GM18867 (cell line): Measurements from ENCODE around the gene RBM26.

Experiments used
- ATAC-seq: cut with Tn5 transposase; IDR thresholded peaks from one replicate; pipeline ENCODE4 v1.9.1; 2021; ENCODE audit warnings: mild to moderate bottlenecking, moderate library complexity; ENCODE audit not compliant: unreplicated experiment

Gene RBM26, protein sequence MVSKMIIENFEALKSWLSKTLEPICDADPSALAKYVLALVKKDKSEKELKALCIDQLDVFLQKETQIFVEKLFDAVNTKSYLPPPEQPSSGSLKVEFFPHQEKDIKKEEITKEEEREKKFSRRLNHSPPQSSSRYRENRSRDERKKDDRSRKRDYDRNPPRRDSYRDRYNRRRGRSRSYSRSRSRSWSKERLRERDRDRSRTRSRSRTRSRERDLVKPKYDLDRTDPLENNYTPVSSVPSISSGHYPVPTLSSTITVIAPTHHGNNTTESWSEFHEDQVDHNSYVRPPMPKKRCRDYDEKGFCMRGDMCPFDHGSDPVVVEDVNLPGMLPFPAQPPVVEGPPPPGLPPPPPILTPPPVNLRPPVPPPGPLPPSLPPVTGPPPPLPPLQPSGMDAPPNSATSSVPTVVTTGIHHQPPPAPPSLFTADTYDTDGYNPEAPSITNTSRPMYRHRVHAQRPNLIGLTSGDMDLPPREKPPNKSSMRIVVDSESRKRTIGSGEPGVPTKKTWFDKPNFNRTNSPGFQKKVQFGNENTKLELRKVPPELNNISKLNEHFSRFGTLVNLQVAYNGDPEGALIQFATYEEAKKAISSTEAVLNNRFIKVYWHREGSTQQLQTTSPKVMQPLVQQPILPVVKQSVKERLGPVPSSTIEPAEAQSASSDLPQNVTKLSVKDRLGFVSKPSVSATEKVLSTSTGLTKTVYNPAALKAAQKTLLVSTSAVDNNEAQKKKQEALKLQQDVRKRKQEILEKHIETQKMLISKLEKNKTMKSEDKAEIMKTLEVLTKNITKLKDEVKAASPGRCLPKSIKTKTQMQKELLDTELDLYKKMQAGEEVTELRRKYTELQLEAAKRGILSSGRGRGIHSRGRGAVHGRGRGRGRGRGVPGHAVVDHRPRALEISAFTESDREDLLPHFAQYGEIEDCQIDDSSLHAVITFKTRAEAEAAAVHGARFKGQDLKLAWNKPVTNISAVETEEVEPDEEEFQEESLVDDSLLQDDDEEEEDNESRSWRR

DNA sequence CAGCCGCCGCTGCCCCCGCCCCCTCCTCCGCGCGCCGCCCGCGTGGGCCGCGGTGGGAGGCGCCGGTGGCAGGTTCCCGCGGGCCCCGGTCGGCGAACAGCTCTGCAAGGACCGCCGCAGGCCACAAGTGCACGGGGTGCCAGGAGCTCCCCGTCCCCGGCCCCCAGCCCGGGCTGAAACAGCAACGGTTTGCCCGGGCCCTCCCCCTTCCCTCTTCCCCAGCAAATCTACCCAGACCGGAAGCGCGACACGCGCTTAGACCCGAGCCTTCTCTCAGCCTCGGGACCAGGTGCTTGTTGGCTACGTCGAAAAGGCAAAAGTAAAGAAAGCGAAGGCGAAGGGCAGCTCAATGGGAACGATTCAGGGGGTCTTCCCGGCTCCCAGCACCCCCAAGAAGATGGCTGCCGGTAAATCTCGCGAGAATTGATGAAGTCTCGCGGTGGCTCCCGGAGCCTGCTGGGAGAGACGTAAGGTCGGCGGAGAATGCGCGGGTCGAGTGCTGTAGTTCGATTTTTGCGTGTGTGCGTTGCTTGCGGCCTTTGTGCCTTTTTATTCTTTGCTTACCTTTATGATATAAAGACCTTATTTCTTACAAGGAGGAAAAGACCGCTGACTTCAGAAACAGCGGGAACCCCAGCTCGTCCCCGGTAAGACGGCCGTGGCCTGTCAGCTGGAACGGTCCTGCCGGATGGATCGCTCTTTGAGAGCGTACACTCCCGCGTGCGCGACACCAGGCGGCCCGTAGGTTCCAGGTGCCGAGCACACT lies at the start of gene RBM26:
Gene RBM26 (minus strand): TSS at position 425 of the 766 bp plus-strand sequence. CDS start 481 bp downstream, outside the sequence.
- ATAC-seq, result peak; percentile 76

DNA sequence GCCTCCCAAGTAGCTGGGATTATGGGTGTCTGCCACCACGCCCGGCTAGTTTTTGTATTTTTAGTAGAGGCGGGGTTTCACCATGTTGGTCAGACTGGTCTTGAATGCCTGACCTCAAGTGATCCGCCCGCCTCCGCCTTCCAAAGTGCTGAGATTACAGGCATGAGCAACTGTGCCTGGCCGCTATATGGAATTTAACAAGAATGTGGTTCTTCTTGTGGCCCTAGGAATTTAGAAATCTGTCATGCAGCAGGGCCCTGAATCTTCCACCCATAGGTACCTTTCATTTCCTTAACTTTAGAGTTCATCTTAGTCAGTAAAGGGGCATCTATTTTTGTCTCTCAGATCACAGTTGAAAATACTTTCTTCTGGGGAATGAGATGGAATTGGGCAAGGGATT lies 49.3 kb upstream of the RBM26 start:
- ATAC-seq, result no peak

DNA sequence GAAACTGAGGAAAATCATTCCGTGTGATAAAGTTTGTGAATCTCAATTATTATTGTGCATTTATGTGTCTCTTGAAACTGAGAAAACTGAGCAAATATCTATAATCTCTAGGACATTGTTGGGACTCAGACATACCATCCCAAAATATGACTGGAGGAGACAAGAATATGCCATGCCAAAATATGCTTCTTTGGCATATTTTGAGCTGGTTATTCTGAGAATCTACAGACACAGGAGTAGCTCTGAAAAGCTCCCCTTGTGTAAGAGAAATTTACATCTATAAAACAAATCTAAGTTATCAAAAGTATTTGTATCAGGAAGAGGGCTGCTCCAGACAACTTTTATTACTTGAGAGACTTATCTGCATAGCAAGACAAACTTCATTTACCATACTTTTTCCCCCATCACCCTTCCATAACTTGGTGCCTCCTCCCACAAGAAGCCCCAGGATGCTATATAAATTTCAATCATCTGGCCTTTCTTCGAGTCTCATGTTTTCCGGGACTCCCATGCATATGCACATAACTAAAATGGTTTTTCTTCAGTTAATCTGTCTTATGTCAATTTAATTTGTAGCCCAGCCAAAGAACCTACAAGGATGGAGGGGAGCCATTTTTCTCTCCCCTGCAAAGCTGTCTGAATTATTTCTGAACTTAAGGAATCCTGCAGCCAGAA lies 46.3 kb upstream of the RBM26 start:
- no peak for ATAC-seq

DNA sequence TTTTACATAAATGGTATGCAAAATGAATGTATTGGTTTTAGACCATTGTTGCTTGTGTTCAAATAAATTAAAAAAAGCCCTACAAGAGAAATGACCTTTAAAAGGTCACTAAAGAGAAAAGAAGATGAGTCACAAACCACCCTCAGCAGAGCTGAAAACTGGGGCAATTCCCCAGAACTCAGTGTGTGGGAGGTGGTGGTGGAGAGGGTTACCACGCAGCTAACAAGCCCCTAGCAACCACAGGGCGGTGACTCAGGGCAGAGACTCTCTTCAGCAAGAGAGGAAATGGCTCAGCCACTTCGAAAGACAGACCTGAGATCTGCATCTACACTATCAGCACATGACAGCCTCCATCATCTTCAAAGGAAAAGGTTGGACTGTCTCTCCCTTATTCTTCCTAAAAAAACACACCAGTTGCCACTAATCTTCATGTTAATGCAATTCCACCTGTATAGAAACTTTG lies 45.5 kb upstream of the RBM26 start:
- peak; percentile 99 for ATAC-seq

DNA sequence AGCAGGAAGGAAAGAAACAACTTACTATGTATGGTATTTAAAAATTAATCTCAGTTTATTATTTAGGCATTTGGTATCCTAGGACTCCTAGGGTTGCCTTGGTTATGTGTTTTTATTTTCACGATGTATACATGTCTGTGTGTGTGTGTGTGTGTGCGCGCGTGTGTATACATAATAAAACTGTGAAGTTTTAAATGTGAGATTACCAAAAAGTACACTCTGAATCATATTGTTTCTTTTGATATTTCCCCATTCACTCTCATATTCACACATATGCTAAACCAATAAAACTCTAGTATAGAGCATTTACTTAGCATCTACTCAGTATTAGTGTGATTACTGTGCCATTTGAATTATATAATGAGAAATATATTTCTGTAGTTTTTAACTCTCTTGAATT lies 44.1 kb upstream of the RBM26 start:
- ATAC-seq, result no peak

DNA sequence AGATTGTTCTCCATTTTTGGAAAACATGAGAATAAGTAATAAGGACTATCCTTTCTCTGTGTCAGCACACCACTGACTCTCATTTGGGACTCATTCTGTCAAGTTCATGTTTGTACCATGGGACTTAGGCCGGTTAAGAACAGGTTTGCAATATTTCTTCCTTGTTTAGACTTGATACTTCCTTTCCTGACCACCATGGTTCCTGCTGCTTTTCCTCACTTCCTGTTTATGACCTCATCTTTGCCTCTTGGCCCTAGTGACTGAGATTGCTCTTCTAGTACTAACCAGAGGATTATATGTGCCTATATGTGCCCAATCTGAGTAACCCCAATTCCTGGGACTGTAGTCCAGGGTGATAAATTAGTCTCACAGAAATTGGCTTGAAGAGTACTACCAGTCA lies 42.4 kb upstream of the RBM26 start:
- ATAC-seq, result no peak

DNA sequence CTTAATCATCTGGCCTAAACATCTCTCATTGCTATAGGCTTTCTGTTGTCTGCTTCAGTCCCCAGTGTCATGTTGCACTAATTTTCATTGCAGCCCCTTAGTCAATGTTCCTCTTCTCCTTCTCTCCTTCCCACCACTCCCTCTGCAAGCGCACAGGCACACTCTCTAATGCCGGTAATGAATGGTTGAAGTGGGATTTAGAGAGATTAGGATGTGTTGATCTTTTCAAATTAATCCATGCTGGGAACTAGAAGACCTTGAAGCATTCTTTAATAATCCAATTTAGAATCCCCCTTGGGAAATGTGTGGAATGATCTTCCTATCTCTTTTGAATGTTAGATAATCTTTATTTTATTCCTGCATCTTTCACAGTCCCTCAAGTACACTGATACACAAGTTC lies 41.7 kb upstream of the RBM26 start:
- ATAC-seq, result no peak

DNA sequence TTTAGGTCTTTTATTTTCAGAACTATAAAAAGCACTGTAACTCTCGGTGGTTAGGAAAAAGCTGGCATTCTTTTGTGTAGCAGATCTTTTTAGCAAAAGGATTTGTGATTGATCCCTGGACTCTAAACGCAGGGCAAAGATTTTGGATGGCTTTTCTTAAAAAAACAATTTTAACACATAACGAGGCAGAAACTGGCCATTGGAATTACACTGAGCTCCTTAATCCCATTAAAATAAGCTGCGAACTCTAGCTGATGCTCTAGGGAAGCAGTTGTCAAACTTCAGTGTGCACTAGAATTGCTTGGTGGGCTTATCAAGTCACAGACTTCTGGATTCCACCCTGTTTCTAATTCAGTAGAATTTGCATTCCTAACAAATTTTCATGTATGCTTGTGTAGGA lies 41.1 kb upstream of the RBM26 start:
- ATAC-seq, result no peak

DNA sequence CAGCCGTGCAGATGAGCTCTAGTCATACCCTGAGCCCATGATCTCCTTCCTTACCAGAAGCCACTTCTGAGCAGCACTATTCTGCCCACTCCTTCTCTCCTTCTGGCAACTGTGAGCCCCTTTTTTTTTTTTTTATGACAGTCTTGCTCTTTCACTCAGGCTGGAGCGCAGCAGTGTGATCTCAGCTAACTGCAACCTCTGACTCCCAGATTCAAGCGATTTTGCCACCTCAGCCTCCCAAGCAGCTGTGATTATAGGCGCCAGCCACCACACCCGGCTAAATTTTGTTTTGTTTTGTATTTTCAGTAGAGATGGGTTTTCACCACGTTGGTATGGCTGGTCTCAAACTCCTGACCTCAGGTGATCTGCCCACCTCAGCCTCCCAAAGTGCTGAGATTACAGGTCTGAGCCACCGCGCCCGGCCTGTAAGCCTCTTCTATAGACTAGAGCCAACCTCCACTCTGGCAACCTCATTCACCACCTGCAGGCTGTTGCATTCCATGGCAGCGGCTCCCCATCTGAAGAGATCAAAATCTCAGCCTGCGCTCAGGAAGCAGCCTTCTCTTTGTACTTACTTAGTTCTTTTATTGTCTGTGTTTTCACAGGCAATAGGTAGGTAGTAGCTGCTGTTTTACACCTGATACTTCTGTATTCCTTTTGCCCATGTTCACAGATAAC lies 40.1 kb upstream of the RBM26 start:
- no peak for ATAC-seq

DNA sequence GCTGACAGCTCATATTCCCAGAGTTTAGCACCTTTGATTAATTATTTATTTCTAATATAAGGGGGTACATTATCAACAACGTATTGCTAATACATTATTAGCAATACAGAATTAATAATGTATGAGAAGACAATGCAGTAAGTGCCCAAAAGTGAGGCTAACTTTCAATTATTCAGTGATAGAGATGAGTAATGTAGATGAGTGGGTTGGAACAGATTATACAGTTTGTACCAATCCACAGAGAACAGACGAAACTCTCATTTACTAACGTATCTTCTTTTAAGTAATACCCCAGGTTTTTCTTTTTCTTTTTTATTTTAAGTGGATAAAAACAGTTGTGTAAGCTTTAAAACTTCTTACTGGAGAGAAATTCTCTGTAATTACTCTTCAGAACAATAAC lies 36.7 kb upstream of the RBM26 start:
- ATAC-seq, result no peak

DNA sequence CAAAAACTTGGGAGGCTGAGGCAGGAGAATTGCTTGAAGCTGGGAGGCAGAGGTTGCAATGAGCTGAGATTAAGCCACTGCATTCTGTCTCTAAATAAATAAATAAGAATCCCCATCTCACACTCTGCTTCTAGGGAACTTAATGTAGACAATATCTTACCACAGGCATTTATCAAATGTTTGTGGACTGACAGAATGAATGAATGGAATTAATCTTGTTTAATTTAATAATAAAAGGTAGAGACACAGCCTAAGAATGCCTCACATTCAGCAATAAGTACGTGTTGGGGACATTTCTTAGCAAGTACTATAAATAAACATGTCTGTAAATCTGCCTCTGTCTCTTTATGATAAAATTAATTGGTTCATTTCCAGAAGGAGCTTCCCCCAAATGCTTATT lies 36.2 kb upstream of the RBM26 start:
- no peak for ATAC-seq

DNA sequence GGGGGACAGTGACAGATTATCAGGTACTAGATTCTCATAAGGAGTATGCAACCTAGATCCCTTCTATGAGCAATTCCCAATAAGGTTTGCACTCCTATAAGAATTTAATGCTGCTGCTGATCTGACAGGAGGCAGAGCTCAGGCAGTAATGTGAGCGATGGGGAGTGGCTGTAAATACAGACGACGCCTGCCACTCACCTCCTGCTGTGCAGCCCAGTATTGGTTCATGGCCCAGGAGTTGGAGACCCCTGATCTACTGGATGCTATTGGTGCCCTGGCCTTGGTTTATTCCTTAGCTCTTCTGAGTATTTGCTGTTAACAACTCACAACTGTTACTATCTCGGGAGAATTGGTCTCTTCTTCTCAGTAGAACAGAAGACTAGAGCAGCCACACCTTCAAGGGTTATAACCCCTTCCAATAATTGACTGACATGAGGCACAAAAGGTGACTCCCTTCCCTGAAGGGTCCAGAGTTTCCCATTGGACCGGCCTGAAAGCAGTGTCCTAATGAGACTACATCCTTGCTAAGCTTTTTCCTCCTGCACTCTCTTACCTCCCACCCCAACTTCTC lies 35.0 kb upstream of the RBM26 start:
- no peak for ATAC-seq

DNA sequence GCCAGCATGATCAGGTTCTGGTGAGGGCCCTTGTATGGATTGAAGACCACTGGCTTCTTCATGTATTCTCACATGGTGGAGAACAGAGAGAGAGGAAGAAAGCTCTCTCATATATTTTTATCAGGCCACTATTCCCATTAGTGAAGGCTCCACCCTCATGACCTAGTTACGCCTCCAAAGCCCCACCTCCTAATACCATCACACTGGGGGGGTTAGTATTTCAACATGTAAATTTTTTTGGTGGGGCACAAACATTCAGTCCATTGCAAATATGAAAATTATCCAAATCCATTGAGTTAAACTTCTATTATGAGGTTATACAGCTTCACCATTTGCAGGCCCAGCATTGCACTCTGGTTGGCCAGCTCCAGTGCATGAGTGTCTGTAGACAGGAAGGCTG lies 33.2 kb upstream of the RBM26 start:
- no peak for ATAC-seq

DNA sequence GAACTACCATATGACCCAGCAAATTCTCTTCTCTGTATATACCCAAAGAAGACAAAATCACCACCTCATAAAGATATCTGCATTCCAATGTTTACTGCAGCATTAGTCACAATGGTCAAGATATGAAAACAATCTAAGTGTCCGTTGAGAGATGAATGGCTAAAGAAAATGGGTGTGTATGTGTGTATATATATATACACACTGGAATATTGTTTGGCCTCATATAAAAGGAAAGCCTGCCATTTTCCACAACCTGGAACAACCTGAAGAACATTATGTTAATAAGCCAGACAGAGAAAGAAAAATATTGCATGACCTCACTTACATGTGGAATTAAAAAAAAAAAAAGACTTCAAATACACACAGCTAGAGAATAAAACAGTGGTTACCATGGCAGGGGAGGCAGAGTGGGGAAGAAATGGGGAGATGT lies 29.5 kb upstream of the RBM26 start:
- no peak for ATAC-seq

DNA sequence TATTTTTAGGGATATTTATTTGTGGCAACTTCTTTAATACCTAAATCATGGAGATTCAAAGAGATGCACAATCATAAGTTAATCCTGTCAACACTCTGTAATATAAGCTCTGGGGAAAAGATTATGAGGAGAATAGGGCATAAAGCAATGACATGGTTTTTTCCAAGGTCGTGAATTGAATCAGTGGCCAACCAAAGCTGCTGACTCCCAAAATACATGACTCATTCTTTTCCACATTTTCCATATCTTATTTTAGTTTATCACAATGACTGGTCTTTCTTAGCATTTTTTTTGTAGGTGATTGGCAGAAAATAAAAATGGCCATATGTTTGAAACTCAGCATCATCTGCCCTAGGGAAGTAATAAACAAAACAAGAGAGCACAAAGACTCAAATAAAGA lies 28.5 kb upstream of the RBM26 start:
- no peak for ATAC-seq

DNA sequence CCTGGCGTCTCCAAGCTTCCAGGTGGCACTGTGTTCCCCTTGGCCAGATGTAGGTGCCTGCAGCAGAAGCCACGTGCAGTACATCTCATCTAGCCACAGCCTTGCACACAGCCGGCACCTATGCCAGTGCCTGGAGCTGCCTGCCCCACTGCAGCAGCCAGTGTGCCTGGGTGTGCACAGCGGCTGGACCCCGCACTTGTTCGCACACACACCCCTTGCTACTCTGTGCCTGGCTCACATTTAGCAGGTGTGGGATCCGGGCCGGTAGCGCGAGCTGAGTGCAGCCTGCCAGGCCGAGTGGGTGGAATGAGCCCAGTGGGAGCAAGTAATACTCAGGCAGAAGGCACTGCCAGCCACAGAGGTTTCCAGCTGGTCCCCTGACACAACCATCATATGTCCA lies 26.9 kb upstream of the RBM26 start:
- no peak for ATAC-seq

DNA sequence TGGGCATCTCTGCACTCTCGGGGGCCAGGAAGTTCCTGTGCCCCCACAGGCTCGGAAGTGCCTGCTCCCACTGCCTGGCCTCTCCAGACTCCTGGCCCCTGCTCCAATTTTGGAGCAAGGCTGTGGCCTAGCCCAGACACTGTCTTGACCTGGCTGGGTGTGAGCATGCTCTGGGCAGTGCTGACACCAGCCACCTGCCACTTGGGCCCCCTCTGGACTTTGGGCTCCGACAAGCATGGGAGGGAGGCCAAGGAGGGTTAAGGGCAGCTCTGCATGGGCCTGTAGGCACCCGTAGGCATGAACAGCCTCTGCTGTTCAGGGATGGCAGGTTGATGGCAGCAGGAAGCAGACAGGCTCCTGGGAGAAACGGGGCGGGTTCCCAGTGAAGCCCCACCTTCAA lies 26.0 kb upstream of the RBM26 start:
- ATAC-seq, result no peak

DNA sequence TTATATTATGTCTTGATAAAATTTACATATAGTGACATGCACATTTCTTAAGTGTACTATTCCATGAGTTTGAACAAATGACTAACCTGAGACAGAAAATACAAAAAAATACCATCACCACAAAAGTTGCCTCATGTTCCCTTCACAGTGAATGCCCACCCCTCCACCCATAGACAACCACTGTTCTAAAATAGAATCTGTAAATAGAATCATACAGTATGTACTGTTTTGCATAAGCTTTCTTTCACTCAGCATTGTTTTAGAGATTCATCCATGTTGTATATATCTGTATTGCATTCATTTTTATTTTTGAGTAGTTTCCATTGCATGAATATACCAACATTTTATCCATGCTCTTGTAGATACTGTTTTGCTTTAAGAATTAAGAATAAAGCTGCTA lies 23.3 kb upstream of the RBM26 start:
- ATAC-seq, result no peak

DNA sequence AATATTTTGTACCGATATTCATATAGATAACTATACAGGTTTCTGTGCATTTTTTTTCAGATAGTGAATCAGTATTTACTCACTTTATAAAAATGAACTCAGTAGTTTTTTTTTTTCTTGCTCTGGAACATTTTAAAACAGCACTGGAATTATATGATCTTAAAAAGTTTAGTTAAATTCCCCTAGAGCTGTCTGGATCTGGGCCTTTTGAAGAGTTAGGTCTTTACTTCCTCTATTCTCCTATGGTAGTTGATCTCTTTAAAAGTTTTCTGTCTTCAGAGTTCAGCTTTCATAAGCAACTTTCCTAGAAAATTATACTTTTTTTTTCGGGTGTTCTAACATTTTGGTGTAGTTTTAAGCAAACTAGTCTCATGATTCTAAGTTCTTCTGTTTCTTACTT lies 21.8 kb upstream of the RBM26 start:
- no peak for ATAC-seq

DNA sequence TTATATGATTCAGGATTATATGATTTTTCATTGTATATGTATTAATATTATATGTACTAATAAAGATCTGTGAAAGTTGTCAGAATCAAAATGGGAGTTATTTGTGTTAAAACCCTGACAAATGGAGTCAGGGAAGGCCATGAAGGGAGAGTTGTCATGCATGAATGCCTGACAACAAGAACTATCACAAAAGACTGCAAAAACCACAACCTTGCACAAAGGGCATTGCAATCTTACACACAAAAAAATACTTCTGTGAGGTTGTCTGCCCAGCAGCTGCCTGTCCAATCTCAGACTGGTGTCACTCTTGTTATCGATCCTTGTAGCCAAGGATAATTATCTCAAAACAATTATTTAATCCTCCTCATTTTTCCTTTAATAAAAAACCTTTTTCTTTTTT lies 21.2 kb upstream of the RBM26 start:
- ATAC-seq, result no peak
